GM21515 (cell line): ENCODE results near the gene FAU.
"Not testable (repeated sequence)": the region's sequence is repeated elsewhere in the genome, so short reads cannot be mapped to it uniquely, and the experiment has no call there.

ENCODE experiments used
- ATAC-seq: cut with Tn5 transposase; IDR thresholded peaks from one replicate; pipeline ENCODE4 v1.9.1; 2021; ENCODE audit not compliant: unreplicated experiment

The FAU gene

GRCh38 chr11:65121865-65122696, at the start of gene FAU, which contains the start of gene MRPL49:
FAU (minus strand) TSS chr11:65122134; CDS start chr11:65121813, 321 bp downstream.
MRPL49 (plus strand) TSS chr11:65122321; CDS start chr11:65122347, 26 bp downstream.
- ATAC-seq, result peak; percentile 59

GRCh38 chr11:65170058-65170534, 48.2 kb upstream of the FAU start, which contains the start of gene SPDYC:
SPDYC (plus strand) TSS chr11:65170233; CDS start chr11:65171358, 1,125 bp downstream.
- ATAC-seq, result no peak

- ATAC-seq, result no peak
Observed at GRCh38 chr11:65169164-65169641, 47.3 kb upstream of the FAU start.

GRCh38 chr11:65167656-65168055, 45.7 kb upstream of the FAU start:
- no peak for ATAC-seq

GRCh38 chr11:65166893-65167292, 45.0 kb upstream of the FAU start:
- ATAC-seq, result no peak

GRCh38 chr11:65165410-65166317, 43.7 kb upstream of the FAU start:
- no peak for ATAC-seq

GRCh38 chr11:65163684-65164083, 41.8 kb upstream of the FAU start:
- ATAC-seq, result no peak

- no peak for ATAC-seq
Observed at GRCh38 chr11:65160643-65161042, 38.7 kb upstream of the FAU start.

- ATAC-seq, result no peak
Observed at GRCh38 chr11:65159012-65159411, 37.1 kb upstream of the FAU start.

- no peak for ATAC-seq
Observed at GRCh38 chr11:65157336-65157735, 35.4 kb upstream of the FAU start.

GRCh38 chr11:65156926-65157325, 35.0 kb upstream of the FAU start:
- no peak for ATAC-seq

- no peak for ATAC-seq
Observed at GRCh38 chr11:65156256-65156655, 34.3 kb upstream of the FAU start.

GRCh38 chr11:65152122-65152521, 30.2 kb upstream of the FAU start:
- no peak for ATAC-seq

GRCh38 chr11:65151331-65151899, 29.5 kb upstream of the FAU start:
- ATAC-seq, result no peak

GRCh38 chr11:65150509-65151299, 28.8 kb upstream of the FAU start:
- no peak for ATAC-seq

GRCh38 chr11:65150131-65150508, 28.2 kb upstream of the FAU start:
- ATAC-seq, result not testable (repeated sequence)

- ATAC-seq, result no peak
Observed at GRCh38 chr11:65148657-65149056, 26.7 kb upstream of the FAU start.

- no peak for ATAC-seq
Observed at GRCh38 chr11:65147352-65148075, 25.6 kb upstream of the FAU start.

- ATAC-seq, result no peak
Observed at GRCh38 chr11:65141896-65142494, 20.1 kb upstream of the FAU start.
